Activated CD8-positive, alpha-beta memory T cell treated with anti-CD3 and anti-CD28 coated beads for 48 hours (primary cell): ENCODE data around the gene FOXN3.
"Not testable (repeated sequence)": the region's sequence is repeated elsewhere in the genome, so short reads cannot be mapped to it uniquely, and the experiment has no call there.

Source experiments
- DNase-seq, 3 experiments: peaks; one replicate each; pipeline ENCODE4 v3.0.0-alpha.2; 2020; ENCODE audit warnings: low read depth in 2 of 3, low spot score in 2 of 3

Gene FOXN3

DNA sequence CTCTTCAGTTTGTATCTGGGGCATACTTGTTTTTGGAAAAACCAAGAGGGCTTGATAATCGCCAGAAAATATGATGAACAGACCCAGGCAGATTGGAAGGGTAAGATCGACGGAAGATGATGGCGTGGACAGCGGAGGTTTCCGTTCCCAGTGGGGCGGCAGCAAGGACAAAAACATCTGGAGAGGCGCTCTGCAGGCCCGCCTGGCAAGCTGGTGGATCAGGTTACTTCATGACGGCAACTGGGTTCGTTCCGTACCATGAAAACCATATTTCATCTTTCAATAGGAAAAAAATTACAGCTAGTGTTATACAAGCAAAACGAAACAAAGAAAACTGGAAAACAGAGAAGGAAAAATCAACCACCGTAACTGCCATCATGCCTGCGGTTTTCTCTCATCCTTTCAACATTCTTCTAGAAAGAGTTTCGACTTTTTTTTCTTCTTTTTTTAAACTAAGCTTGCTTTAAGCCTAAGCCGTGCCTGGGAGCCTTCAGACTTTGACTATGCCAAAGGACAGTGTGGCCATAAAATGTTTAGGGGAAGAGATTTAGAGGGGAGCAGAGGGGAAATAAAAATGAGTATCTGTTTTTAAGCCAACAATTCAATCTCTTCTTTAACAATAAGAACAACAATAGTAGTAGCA is 210.5 kb downstream of the FOXN3 start:
- no peak for DNase-seq

DNA sequence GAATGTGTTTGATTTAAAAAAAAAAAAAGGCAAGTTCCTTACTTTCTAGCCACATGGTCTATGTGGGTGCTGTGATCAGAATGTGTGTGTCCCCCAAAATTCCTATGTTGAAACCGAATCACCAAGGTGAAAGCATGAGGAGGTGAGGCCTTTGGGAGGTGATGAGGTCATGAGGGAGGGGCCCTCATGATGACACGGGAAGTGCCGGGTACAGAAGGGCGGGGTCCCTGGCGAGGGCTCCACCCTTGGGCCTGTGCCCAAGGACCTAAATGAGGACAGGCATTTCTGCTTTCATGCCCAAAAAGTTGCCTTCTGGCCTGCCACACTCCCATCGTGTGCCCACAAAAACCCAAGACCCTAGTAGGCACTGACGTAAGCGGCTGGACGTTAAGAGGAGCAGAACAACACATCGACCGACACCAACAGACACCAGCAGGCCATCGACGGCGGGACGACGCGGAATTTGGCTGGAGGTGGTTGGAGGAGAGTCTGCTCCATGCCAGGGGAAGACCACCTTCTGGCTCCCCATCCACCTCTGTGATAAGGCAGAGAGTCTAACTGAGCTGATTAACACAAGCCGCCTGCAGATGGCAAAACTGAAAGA is 211.8 kb downstream of the FOXN3 start:
- no peak for DNase-seq

DNA sequence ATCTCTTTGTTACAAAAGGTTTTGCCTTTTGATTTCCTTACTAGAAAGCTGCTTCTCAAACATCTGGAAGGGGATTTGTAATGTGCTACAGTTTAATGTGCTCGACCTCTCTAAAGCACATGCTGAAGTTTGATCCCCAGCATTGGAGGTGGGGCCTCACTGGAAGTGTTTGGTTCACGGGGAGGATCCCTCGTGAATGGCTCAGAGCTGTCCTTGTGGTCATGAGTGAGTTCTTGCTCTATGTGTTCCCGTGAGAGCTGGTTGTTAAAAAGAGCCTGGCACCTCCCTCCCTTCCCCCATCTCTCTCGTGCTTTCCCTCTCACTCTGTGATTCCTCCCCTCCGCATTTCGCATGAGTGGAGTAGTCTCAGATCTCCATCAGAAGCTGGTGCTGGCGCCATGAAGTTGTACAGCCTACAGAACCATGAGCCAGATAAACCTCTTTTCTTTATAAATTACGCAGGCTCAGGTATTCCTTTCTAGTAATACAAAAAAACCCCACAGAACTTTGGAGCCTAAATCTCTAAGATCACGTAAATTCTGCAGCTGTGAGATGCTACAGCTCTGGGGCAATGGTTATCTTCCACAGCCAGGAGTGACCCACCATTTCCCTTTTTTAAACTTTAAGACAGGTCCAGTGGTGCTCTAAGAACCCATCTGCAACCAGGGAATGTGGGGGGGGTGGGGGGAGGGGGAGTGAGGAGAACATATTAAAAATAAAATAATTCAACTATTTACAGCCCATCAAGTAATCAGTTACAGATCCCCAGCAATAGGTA is 214.4 kb downstream of the FOXN3 start:
- DNase-seq, result no peak

DNA sequence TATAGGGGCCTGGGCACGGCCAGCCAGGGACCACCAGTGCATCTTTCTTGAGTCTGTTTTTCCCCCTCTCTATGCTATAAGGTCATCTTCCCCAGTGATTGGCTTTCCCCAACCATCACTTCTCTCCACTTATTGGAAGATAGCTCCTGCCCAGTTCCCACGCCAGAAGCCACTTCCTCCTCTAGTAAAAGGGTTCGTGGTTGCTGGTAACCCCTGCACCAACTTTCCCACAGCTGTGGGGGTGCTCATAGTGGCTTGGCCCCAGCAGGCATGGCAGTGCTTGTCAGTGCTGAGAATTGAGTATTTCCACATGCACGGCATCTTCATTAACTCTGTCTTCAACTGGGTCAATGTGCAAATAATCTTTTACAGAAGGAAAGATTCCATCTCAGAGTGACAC is 215.4 kb downstream of the FOXN3 start:
- DNase-seq, result no peak

- not testable (repeated sequence) for DNase-seq
Observed at GRCh38 chr14:89199357-89199756, 217.7 kb downstream of the FOXN3 start.

DNA sequence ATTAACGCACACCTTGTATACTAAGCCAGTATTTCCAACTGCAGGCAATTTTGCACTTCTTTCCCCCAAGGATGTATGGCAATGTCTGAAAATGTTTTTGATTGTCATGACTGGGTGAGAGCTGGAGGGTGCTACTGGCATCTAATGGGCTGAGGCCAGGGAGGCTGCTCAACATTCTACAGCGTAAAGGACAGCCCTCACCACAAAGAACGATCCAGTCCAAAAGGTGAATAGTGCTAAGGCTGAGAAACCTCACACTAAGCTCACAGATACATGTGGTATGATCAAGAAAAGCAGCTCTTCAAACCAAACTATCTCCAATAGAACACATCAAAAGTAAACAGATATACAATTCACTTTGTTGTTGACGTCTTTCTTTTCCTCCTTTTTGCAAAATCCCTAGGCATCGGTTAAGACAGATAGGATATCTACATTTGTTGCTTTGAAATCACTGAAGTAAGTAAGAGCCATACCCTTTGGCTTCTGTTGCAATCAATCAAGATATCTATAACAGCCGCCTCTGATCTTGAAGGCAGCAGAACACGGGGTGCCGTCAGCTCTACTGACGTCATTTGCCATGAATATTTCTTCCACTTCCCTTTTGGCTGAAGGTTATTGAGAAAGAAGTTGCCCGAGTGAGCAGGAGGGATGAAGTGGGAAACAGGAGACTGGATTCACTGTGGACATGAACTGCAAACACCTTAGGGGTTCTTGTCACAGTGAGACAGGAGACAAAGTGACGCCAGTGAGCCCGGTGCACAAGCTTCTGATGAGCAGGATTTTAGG is 218.3 kb downstream of the FOXN3 start:
- no peak for DNase-seq

DNA sequence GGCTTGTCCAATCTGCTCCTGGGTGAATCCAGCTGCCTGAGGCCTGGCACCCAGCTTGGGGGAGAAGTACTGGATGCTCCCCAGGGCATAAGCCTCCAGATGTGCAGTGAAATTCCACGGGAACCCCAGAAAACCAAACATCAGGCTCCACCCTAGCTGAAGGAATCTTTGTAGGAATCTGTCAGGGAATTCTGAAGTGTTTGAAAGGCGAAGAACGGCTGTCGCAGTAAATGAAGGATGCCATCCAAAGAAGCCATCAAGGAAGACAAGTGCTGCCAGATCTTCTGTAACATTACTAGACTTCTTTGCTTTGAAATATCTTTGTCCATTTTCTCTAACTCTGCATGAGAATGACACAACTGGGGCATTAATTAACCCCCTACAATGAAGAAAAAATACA is 219.4 kb downstream of the FOXN3 start:
- DNase-seq, result no peak

DNA sequence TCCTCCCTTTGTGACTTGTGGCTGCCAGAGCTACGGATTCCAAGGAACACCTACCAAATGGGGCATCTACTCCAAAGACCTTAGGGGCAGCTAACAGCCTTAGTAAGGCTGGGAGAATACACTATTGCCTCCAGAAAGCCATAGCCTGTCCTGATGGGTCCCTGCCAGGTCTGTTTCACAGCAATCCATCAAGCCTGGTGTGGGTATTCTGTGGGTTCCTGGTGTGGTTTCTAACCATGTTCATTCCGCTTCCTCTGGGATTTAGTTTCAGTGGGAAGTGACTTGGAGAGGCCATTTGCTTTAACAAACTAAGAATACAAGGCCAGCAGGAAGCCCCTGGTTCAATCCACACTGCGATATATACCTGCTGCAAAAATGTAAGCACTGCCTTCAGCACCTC is 220.5 kb downstream of the FOXN3 start:
- no peak for DNase-seq

DNA sequence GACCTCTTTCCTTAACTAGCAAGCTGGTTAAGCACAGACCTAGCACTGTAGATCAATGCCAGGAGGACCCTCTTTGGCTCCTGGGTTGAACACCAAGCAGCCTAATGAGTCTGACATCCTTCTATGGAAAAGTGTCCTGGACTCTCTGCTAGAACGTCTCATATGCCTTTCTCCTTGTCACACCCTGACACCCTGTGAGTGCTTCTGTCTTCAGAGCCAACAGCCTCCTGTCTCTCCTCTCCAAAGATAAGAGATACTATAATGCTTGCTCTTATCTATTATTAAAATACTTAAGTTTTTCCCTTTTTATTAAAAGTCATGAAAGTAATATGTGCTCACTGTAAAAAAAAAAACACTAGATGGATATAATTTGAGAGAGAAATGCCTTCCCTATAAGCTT is 222.7 kb downstream of the FOXN3 start:
- DNase-seq, result no peak

GRCh38 chr14:89190765-89191513 is 226.1 kb downstream of the FOXN3 start:
- no peak for DNase-seq

DNA sequence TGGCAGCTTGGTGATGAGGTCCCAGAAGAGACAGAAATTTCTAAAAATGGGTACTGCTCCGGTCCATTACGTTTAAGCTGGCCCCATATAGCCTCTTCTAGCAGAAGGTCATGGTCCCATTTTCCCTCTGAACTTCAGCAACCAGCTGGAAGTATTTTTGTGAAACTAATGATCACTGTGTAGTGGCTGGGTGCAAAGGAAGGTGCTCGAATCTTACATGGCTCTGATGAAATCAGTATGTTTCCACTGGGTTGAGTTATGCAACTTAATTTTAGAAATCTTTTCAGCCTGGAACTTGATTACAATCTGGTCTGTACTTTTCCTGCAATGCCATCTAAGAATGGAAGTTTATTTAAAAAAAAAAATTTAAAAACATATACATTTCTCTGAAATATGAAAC is 228.5 kb downstream of the FOXN3 start:
- no peak for DNase-seq

GRCh38 chr14:89187501-89187900 is 229.5 kb downstream of the FOXN3 start:
- DNase-seq, result no peak

GRCh38 chr14:89186856-89187376 is 230.1 kb downstream of the FOXN3 start:
- DNase-seq, result no peak

GRCh38 chr14:89185919-89186855 is 230.8 kb downstream of the FOXN3 start:
- no peak for DNase-seq

DNA sequence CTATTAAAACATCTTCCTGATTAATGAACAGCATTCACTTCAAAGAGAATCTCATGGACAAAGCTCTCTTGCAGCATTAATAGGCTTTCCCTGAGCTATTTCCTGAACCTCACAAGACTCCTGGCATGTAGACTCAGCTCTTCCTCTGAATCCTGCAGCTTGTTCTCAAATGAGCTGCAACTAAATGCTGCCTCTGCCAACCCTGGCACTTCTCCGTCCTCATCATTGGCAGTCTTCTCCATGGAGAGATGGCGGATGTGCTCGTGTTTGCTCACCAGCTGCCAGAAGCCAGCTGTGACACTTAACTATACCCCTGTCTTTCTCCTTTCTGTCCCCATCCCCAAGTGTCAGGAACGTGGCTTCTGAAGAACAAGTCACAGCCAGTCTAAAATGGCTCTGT is 232.1 kb downstream of the FOXN3 start:
- no peak for DNase-seq

GRCh38 chr14:89182326-89182725 is 234.7 kb downstream of the FOXN3 start:
- DNase-seq, result no peak

DNA sequence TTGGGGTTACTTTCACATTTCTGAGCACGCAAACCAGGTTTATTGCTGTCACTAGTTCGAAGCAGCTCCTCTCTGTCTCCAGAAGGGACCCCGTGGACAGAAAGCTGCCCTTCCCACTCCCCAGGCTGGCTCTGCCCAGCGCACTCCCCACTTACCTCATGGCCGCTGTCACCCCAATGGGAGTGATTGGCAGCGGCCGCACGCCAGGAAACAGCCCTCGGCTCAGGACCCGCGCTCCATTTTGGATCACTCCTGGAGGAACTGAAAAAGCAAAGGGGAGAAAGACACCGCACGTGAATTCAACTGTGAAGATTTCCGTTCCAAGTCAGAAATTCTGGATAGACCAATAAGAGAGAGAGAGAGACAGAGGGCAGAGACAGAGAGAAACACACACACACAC is 236.5 kb downstream of the FOXN3 start:
- DNase-seq, result no peak

GRCh38 chr14:89179891-89180404 is 237.1 kb downstream of the FOXN3 start:
- no peak for DNase-seq

DNA sequence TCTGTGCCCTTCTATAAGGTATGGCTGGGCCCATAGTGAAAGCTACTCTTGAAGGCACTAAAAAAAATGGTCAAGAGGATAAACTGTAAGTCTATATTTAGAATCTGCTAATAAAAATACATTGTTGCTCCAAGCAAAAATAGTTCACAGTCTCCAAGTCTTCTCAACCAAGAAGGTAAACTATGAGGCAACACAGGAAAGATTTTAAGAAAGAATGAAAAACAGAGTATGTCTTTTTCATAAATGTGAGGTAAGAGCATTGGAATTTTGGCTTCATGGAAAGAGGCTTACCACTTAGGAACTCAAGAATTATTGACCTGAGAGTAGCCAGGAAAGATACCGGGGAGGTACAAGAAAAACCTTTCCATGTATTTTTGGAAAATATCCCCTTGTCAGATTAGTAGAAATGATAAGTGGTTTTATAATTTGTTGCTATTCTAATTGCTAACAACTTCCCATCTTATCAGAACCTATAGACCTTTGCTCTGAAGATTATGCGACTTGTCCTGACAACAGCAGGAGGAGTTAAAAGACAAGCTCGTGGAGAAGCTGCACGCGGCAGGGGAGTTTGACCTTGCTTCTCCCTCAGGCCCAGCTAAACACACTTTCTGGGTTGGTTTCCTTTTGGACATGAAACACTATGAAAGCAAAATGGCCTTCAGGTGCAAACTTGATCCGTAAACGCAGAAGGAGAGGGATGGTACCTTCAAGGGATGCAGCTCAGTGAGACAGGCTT is 238.1 kb downstream of the FOXN3 start:
- no peak for DNase-seq
